HepG2 (cell line): ENCODE results near the gene GYPC. TPM values are rescaled to one million over a fixed set of nuclear protein-coding genes. Genes with fewer than 3 reads are reported as not detected.

ENCODE experiments used
- ATAC-seq: fragments of 200-7000 bp; cut with Tn5 transposase; 3 replicates; pipeline ENCODE4 v1.9.1; 2020; ENCODE audit warnings: mild to moderate bottlenecking, moderate library complexity
- BruUV-seq: library from RNA; stranded (reverse); fragments of 400-500 nt; replicated peaks from 2 replicates; lab custom pipeline; 2021; lab: Mats Ljungman, UMichigan
- CTCF ChIA-PET: fragments of 300-600 bp; formaldehyde crosslinking; extraction: SDS; loops from one replicate; lab custom pipeline; 2021; ENCODE audit warnings: low total read pairs, inconsistent platforms, low intra/inter-chr PET ratio; lab: Yijun Ruan, JAX
- POLR2A ChIA-PET: fragments of 350-600 bp; sonication (Branson Sonifier 250); formaldehyde crosslinking; loops from one replicate; lab custom pipeline; 2020; ENCODE audit warnings: antibody characterized with exemption, inconsistent platforms; lab: Yijun Ruan, JAX
- DNase-seq: peaks from one replicate; pipeline ENCODE4 v3.0.0-alpha.2; 2015; ENCODE audit warnings: low spot score
- FAIRE-seq: peaks from 3 replicates; lab custom pipeline; 2011; peaks lifted over from hg19 to GRCh38; lab: Jason Lieb, UNC
- H2AFZ ChIP-seq: one replicate; pipeline ENCODE4 v1.6.1; 2011; ENCODE audit warnings: low read length, inconsistent platforms
- H3K27ac ChIP-seq: fragments of 300-600 bp; 3 replicates; pipeline ENCODE4 v1.8.0; 2011; ENCODE audit warnings: mixed run types, mild to moderate bottlenecking, mixed read lengths, low read length, inconsistent platforms; ENCODE audit not compliant: insufficient read depth; ENCODE audit errors: extremely low read length
- H3K27me3 ChIP-seq, 2 experiments: fragments of 200-600 bp in 1 of 2; 2 replicates in 1 of 2; 3 replicates in 1 of 2; pipeline versions ENCODE4 v1.6.0 to v1.8.0; 2011; ENCODE audit warnings: low read length in 2 of 2, mild to moderate bottlenecking in 2 of 2, moderate library complexity in 2 of 2, inconsistent platforms in 1 of 2; ENCODE audit not compliant: insufficient read depth in 2 of 2, control insufficient read depth in 1 of 2
- H3K36me3 ChIP-seq, 2 experiments: fragments of 200-600 bp in 1 of 2; replicated peaks in 1 of 2; 2 replicates in 1 of 2; 3 replicates in 1 of 2; pipeline versions ENCODE4 v1.5.1 to v1.8.0; 2011; ENCODE audit warnings: low read length in 2 of 2, inconsistent platforms in 1 of 2; ENCODE audit not compliant: insufficient read depth in 2 of 2, control insufficient read depth in 1 of 2
- H3K4me1 ChIP-seq: 2 replicates; pipeline ENCODE4 v1.5.1; 2012; ENCODE audit warnings: low read length, inconsistent platforms; ENCODE audit not compliant: insufficient read depth
- H3K4me2 ChIP-seq: 2 replicates; pipeline ENCODE4 v1.6.0; 2011; ENCODE audit warnings: low read depth, low read length, inconsistent platforms
- H3K4me3 ChIP-seq, 3 experiments: fragments of 200-600 bp in 1 of 3; sonication (generic), shearing (Covaris generic) in 1 of 3; replicated peaks in 1 of 3; 2 replicates each; pipeline ENCODE4 v1.5.1; 2011 to 2016; ENCODE audit warnings: low read length in 3 of 3, inconsistent platforms in 2 of 3, low read depth in 2 of 3, mild to moderate bottlenecking in 2 of 3, control low read depth in 1 of 3, mixed read lengths in 1 of 3; ENCODE audit not compliant: insufficient read depth in 1 of 3
- H3K79me2 ChIP-seq: one replicate; pipeline ENCODE4 v1.6.1; 2011; ENCODE audit warnings: low read length, inconsistent platforms; ENCODE audit not compliant: insufficient read depth
- H3K9ac ChIP-seq: 2 replicates; pipeline ENCODE4 v1.6.0; 2011; ENCODE audit warnings: mild to moderate bottlenecking, low read depth, low read length, inconsistent platforms; ENCODE audit not compliant: insufficient read depth
- H3K9me3 ChIP-seq: 2 replicates; pipeline ENCODE4 v1.5.1; 2012; ENCODE audit warnings: mild to moderate bottlenecking, low read length
- H4K20me1 ChIP-seq: 2 replicates; pipeline ENCODE4 v1.6.0; 2011; ENCODE audit warnings: inconsistent platforms, mild to moderate bottlenecking, low read length, moderate library complexity; ENCODE audit not compliant: insufficient read depth
- ATF1 ChIP-seq: IDR thresholded peaks from 2 replicates; pipeline ENCODE4 v1.6.1; 2016; ENCODE audit warnings: mild to moderate bottlenecking, control low read depth
- ATF7-NPFF ChIP-seq: sonication (generic); formaldehyde crosslinking; IDR thresholded peaks from 2 replicates; pipeline ENCODE4 v1.8.1; 2023; ENCODE audit warnings: mild to moderate bottlenecking, low read depth, missing genetic modification reagents, moderate library complexity
- CBX1 ChIP-seq: IDR thresholded peaks from one replicate; pipeline ENCODE4 v1.6.1; 2016; ENCODE audit warnings: antibody characterized with exemption, low read depth
- HNF4A ChIP-seq: sonication (generic); formaldehyde crosslinking; IDR thresholded peaks from 2 replicates; pipeline ENCODE4 v1.4.0; 2020; ENCODE audit warnings: missing genetic modification reagents
- MIXL1 ChIP-seq: IDR thresholded peaks from 2 replicates; pipeline ENCODE4 v1.6.1; 2016
- ONECUT2 ChIP-seq: sonication (generic); formaldehyde crosslinking; IDR thresholded peaks from 2 replicates; pipeline ENCODE4 v1.4.0; 2020; ENCODE audit warnings: missing genetic modification reagents
- PREB ChIP-seq: sonication (generic); formaldehyde crosslinking; IDR thresholded peaks from 2 replicates; pipeline ENCODE4 v1.4.0; 2020; ENCODE audit warnings: missing genetic modification reagents
- SP2 ChIP-seq: sonication (generic); formaldehyde crosslinking; IDR thresholded peaks from 2 replicates; pipeline ENCODE4 v1.5.1; 2020; ENCODE audit warnings: mild to moderate bottlenecking, missing genetic modification reagents
- ZBTB7A ChIP-seq: sonication (generic); formaldehyde crosslinking; IDR thresholded peaks from 2 replicates; pipeline ENCODE4 v1.8.0; 2022; ENCODE audit warnings: mild to moderate bottlenecking, missing genetic modification reagents
- ZC3H4 ChIP-seq: sonication (generic); formaldehyde crosslinking; IDR thresholded peaks from 2 replicates; pipeline ENCODE4 v1.4.0; 2020; ENCODE audit warnings: missing genetic modification reagents, borderline replicate concordance
- ZNF234 ChIP-seq: sonication (generic); formaldehyde crosslinking; conservative IDR thresholded peaks from 2 replicates; pipeline ENCODE4 v1.5.1; 2020; ENCODE audit warnings: mild to moderate bottlenecking, missing genetic modification reagents
- ZNF547 ChIP-seq: sonication (generic); formaldehyde crosslinking; IDR thresholded peaks from 2 replicates; pipeline ENCODE4 v1.5.1; 2020; ENCODE audit warnings: mild to moderate bottlenecking, missing genetic modification reagents
- ZNF839 ChIP-seq: sonication (generic); formaldehyde crosslinking; IDR thresholded peaks from 2 replicates; pipeline ENCODE4 v1.4.0; 2020; ENCODE audit warnings: missing genetic modification reagents, mild to moderate bottlenecking, borderline replicate concordance
- ZXDC ChIP-seq: sonication (generic); formaldehyde crosslinking; IDR thresholded peaks from 2 replicates; pipeline ENCODE4 v1.5.0; 2020; ENCODE audit warnings: mild to moderate bottlenecking, missing genetic modification reagents
- WGBS: methylation state at CpG from one replicate; pipeline ENCODE4 v1.1.6; 2017; ENCODE audit warnings: low lambda C conversion rate; 5-methylcytosine and 5-hydroxymethylcytosine counted together
- in situ Hi-C: cut with HindIII; loops from 2 replicates; pipeline ENCODE4 v1.10.0; 2017; ENCODE audit warnings: low pct_unique_long_range_greater_than_20kb; ENCODE audit not compliant: extremely low pct_ligation_motif_present
- intact Hi-C: fragments of 100-400 bp; cut with micrococcal nuclease; formaldehyde crosslinking; loops from one replicate; pipeline ENCODE4 v1.10.0; 2022; ENCODE audit not compliant: unreplicated experiment
- polyA plus RNA-seq, 8 experiments: library from polyadenylated mRNA; depleted of rRNA in 3 of 8; stranded (reverse) in 7 of 8; unstranded in 1 of 8; fragments of >200 nt; fragmentation: Illumina TruSeq in 4 of 8; extraction: Trizol in 4 of 8; gene quantifications; 2 replicates each; pipeline versions ENCODE4 v1.2.1 to v1.2.3, GENCODE V29; 2011 to 2016; ENCODE audit warnings: low read depth in 4 of 8, missing spikeins in 1 of 8, mixed read lengths in 1 of 8; ENCODE audit not compliant: insufficient read depth in 1 of 8
- total RNA-seq, 5 experiments: library from RNA; depleted of rRNA; stranded (reverse); fragments of >200 nt; fragmentation: Illumina TruSeq; extraction: Trizol; gene quantifications; 2 replicates each; pipeline ENCODE4 v1.2.3, GENCODE V29; 2016; ENCODE audit warnings: low read depth in 1 of 5
- TF ChIP-seq, protein P1 (sequence below): sonication (generic); formaldehyde crosslinking; IDR thresholded peaks from 2 replicates; pipeline ENCODE4 v1.4.0; 2020; ENCODE audit warnings: missing genetic modification reagents
- TF ChIP-seq, protein P2 (sequence below): sonication (generic); formaldehyde crosslinking; IDR thresholded peaks from 2 replicates; pipeline ENCODE4 v1.4.0; 2020; ENCODE audit warnings: mild to moderate bottlenecking, missing genetic modification reagents, borderline replicate concordance

GYPC gene
- total and polyA plus RNA-seq, 2 of the 13 experiments (the other 11 are each of a cell fraction or from before 2014, with no cell fraction given) = not detected

GRCh38 chr2:126675637-126676036, 19.7 kb downstream of the GYPC start:
- H2AFZ ChIP-seq = no peak overlapping the region
- no peaks in the 10 kb centered on the region for H3K36me3 ChIP-seq
- WGBS = 77% methylated on average over 5 of the region's 5 CpGs
- intact Hi-C loops = no loop called here
- H3K27me3 ChIP-seq = peaks cover 3 to 38% of the 10 kb centered on the region in 2 experiments; a peak in 4 of 5 replicates
- no peak overlapping the region for H3K27ac ChIP-seq
- in situ Hi-C loops = no loop called here
- CTCF ChIA-PET = no interaction called here
- H4K20me1 ChIP-seq = no peaks in the 10 kb centered on the region
- H3K4me2 ChIP-seq = no peak overlapping the region
- no peak overlapping the region for H3K9ac ChIP-seq
- H3K9me3 ChIP-seq = peaks cover 22% of the 10 kb centered on the region
- no peaks in the 10 kb centered on the region for H3K79me2 ChIP-seq
- FAIRE-seq = no peak
- no TSS peak for BruUV-seq
- no peak for ATAC-seq
- H3K4me1 ChIP-seq = no peaks in the 10 kb centered on the region
- POLR2A ChIA-PET = no interaction called here
- TF ChIP-seq ZNF839 (CRISPR knock-in tag) (no peak), CBX1 (no peak), HNF4A (CRISPR knock-in tag) (no peak), ZNF234 (CRISPR knock-in tag) (no peak), ZC3H4 (CRISPR knock-in tag) (no peak), ATF1 (CRISPR knock-in tag) (no peak), ZBTB7A (no peak), ATF7-NPFF (CRISPR knock-in tag) (no peak), SP2 (CRISPR knock-in tag) (no peak), ONECUT2 (no peak), MIXL1 (no peak), ZNF547 (CRISPR knock-in tag) (no peak), ZXDC (CRISPR knock-in tag) (no peak), PREB (no peak)
- TF ChIP-seq, protein P1, sequence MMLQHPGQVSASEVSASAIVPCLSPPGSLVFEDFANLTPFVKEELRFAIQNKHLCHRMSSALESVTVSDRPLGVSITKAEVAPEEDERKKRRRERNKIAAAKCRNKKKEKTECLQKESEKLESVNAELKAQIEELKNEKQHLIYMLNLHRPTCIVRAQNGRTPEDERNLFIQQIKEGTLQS (CRISPR knock-in tag) = no peak
- TF ChIP-seq, protein P2, sequence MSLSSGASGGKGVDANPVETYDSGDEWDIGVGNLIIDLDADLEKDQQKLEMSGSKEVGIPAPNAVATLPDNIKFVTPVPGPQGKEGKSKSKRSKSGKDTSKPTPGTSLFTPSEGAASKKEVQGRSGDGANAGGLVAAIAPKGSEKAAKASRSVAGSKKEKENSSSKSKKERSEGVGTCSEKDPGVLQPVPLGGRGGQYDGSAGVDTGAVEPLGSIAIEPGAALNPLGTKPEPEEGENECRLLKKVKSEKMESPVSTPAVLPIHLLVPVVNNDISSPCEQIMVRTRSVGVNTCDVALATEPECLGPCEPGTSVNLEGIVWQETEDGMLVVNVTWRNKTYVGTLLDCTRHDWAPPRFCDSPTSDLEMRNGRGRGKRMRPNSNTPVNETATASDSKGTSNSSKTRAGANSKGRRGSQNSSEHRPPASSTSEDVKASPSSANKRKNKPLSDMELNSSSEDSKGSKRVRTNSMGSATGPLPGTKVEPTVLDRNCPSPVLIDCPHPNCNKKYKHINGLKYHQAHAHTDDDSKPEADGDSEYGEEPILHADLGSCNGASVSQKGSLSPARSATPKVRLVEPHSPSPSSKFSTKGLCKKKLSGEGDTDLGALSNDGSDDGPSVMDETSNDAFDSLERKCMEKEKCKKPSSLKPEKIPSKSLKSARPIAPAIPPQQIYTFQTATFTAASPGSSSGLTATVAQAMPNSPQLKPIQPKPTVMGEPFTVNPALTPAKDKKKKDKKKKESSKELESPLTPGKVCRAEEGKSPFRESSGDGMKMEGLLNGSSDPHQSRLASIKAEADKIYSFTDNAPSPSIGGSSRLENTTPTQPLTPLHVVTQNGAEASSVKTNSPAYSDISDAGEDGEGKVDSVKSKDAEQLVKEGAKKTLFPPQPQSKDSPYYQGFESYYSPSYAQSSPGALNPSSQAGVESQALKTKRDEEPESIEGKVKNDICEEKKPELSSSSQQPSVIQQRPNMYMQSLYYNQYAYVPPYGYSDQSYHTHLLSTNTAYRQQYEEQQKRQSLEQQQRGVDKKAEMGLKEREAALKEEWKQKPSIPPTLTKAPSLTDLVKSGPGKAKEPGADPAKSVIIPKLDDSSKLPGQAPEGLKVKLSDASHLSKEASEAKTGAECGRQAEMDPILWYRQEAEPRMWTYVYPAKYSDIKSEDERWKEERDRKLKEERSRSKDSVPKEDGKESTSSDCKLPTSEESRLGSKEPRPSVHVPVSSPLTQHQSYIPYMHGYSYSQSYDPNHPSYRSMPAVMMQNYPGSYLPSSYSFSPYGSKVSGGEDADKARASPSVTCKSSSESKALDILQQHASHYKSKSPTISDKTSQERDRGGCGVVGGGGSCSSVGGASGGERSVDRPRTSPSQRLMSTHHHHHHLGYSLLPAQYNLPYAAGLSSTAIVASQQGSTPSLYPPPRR (CRISPR knock-in tag) = no peak
- H3K4me3 ChIP-seq = no peak overlapping the region
- DNase-seq = no peak
